ENCODE data around the gene ACTN4.

- TF ChIP-seq CTCF (IDR thresholded peaks at IDR 0.05) (no peak), POLR2A (IDR thresholded peaks at IDR 0.05) (peak; percentile 98 to 100)
Measured at GRCh38 chr19:38647368-38647965, at the start of gene ACTN4.

Data from heart left ventricle (tissue), 13 donors.